H1 (cell line): ENCODE data around the gene UTS2R.

Experiments used
- BCL11A ChIP-seq, 2 experiments: IDR thresholded peaks; one replicate each; pipeline ENCODE4 v1.6.1; 2011; ENCODE audit warnings: low read depth in 2 of 2, low read length in 2 of 2, mild to moderate bottlenecking in 2 of 2
- CTCF ChIP-seq, 3 experiments: IDR thresholded peaks; 1 replicate in 2 of 3; 2 replicates in 1 of 3; pipeline versions ENCODE4 v1.5.1 to v1.6.1; 2011; ENCODE audit warnings: low read length in 3 of 3, mild to moderate bottlenecking in 3 of 3, inconsistent platforms in 2 of 3, low read depth in 1 of 3, moderate library complexity in 1 of 3; ENCODE audit not compliant: insufficient read depth in 1 of 3; ENCODE audit errors: control extremely low read depth in 1 of 3
- EZH2 ChIP-seq: fragments of 200-600 bp; sonication (generic); IDR thresholded peaks from 2 replicates; pipeline ENCODE4 v1.7.1; 2012; ENCODE audit warnings: low read depth, mild to moderate bottlenecking, moderate library complexity, low read length, inconsistent platforms; ENCODE audit not compliant: severe bottlenecking
- POLR2AphosphoS5 ChIP-seq: IDR thresholded peaks from 2 replicates; pipeline ENCODE4 v1.6.1; 2011; ENCODE audit warnings: low read depth, low read length
- SRF ChIP-seq: IDR thresholded peaks from 2 replicates; pipeline ENCODE4 v1.6.1; 2011; ENCODE audit warnings: mild to moderate bottlenecking, low read depth, low read length, moderate library complexity
- TAF1 ChIP-seq: IDR thresholded peaks from 2 replicates; pipeline ENCODE4 v1.6.1; 2011; ENCODE audit warnings: mild to moderate bottlenecking, low read depth, low read length
- ZNF274 ChIP-seq: IDR thresholded peaks from 2 replicates; pipeline ENCODE4 v1.7.0; 2012; ENCODE audit warnings: low read length, borderline replicate concordance; ENCODE audit errors: extremely low read depth
- TF ChIP-seq, protein P1 (sequence below): fragments of 300-600 bp; sonication (generic); IDR thresholded peaks from 2 replicates; pipeline ENCODE4 v1.7.1; 2012; ENCODE audit warnings: low read length, moderate library complexity, mild to moderate bottlenecking, inconsistent platforms; ENCODE audit not compliant: insufficient replicate concordance

DNA sequence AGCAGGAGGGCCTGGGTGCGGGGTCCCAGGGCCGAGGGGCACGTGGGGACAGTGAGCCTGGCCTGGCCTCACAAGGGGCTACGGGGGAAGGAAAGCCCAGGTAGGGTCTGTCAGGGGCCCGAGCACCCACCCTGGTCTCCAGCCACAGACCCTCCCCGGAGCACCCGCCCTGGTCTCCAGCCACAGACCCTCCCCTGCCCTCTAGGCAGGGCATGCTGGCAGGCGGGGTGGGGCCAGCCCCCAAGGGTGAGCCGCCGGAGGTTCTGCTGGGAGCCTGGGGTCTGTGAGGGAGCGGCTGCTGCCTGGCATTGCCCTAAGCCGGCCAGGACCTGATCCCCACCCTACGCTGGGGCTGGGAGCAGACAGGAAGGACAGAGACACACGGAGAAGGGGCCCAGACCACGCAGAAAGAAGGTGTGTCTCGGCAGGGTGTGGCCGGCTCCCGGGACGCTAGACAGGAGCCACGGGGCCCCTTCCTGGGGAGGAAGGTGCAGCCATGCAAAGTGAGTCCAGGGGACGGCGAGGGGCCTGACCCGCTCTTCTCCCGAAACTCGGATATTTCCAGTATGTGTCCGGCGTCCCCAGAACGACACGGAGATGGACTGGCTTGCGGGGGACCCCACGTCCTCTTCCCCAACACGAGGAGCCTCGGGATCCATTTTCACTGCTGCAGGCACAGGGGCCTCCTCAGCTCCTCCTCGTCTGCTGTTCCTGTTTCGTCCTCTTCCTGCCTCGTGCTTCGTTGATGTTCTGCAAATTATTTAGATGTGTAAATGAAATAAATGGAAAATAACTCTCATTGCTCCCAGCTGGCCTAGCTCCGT, 15.5 kb downstream of the UTS2R start:
- TF ChIP-seq TAF1 (no peak), CTCF (IDR thresholded peaks at IDR 0.05; ENCODE audit: control extremely low read depth in 1 of 3, insufficient read depth in 1 of 3, low read depth in 1 of 3, low read length in 3 of 3) (no peak), BCL11A (IDR thresholded peaks at IDR 0.05; ENCODE audit: low read depth in 2 of 2, low read length in 2 of 2) (no peak), POLR2AphosphoS5 (no peak), SRF (no peak), ZNF274 (no peak), EZH2 (no peak)
- TF ChIP-seq, protein P1, sequence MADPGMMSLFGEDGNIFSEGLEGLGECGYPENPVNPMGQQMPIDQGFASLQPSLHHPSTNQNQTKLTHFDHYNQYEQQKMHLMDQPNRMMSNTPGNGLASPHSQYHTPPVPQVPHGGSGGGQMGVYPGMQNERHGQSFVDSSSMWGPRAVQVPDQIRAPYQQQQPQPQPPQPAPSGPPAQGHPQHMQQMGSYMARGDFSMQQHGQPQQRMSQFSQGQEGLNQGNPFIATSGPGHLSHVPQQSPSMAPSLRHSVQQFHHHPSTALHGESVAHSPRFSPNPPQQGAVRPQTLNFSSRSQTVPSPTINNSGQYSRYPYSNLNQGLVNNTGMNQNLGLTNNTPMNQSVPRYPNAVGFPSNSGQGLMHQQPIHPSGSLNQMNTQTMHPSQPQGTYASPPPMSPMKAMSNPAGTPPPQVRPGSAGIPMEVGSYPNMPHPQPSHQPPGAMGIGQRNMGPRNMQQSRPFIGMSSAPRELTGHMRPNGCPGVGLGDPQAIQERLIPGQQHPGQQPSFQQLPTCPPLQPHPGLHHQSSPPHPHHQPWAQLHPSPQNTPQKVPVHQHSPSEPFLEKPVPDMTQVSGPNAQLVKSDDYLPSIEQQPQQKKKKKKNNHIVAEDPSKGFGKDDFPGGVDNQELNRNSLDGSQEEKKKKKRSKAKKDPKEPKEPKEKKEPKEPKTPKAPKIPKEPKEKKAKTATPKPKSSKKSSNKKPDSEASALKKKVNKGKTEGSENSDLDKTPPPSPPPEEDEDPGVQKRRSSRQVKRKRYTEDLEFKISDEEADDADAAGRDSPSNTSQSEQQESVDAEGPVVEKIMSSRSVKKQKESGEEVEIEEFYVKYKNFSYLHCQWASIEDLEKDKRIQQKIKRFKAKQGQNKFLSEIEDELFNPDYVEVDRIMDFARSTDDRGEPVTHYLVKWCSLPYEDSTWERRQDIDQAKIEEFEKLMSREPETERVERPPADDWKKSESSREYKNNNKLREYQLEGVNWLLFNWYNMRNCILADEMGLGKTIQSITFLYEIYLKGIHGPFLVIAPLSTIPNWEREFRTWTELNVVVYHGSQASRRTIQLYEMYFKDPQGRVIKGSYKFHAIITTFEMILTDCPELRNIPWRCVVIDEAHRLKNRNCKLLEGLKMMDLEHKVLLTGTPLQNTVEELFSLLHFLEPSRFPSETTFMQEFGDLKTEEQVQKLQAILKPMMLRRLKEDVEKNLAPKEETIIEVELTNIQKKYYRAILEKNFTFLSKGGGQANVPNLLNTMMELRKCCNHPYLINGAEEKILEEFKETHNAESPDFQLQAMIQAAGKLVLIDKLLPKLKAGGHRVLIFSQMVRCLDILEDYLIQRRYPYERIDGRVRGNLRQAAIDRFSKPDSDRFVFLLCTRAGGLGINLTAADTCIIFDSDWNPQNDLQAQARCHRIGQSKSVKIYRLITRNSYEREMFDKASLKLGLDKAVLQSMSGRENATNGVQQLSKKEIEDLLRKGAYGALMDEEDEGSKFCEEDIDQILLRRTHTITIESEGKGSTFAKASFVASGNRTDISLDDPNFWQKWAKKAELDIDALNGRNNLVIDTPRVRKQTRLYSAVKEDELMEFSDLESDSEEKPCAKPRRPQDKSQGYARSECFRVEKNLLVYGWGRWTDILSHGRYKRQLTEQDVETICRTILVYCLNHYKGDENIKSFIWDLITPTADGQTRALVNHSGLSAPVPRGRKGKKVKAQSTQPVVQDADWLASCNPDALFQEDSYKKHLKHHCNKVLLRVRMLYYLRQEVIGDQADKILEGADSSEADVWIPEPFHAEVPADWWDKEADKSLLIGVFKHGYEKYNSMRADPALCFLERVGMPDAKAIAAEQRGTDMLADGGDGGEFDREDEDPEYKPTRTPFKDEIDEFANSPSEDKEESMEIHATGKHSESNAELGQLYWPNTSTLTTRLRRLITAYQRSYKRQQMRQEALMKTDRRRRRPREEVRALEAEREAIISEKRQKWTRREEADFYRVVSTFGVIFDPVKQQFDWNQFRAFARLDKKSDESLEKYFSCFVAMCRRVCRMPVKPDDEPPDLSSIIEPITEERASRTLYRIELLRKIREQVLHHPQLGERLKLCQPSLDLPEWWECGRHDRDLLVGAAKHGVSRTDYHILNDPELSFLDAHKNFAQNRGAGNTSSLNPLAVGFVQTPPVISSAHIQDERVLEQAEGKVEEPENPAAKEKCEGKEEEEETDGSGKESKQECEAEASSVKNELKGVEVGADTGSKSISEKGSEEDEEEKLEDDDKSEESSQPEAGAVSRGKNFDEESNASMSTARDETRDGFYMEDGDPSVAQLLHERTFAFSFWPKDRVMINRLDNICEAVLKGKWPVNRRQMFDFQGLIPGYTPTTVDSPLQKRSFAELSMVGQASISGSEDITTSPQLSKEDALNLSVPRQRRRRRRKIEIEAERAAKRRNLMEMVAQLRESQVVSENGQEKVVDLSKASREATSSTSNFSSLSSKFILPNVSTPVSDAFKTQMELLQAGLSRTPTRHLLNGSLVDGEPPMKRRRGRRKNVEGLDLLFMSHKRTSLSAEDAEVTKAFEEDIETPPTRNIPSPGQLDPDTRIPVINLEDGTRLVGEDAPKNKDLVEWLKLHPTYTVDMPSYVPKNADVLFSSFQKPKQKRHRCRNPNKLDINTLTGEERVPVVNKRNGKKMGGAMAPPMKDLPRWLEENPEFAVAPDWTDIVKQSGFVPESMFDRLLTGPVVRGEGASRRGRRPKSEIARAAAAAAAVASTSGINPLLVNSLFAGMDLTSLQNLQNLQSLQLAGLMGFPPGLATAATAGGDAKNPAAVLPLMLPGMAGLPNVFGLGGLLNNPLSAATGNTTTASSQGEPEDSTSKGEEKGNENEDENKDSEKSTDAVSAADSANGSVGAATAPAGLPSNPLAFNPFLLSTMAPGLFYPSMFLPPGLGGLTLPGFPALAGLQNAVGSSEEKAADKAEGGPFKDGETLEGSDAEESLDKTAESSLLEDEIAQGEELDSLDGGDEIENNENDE, result no peak
